ENCODE measurements around the gene WBP11. TPM values are rescaled to one million over a fixed set of nuclear protein-coding genes. Genes with fewer than 3 reads are reported as not detected.

WBP11 gene
- total RNA-seq, 1 donor = 6.5 TPM

DNA sequence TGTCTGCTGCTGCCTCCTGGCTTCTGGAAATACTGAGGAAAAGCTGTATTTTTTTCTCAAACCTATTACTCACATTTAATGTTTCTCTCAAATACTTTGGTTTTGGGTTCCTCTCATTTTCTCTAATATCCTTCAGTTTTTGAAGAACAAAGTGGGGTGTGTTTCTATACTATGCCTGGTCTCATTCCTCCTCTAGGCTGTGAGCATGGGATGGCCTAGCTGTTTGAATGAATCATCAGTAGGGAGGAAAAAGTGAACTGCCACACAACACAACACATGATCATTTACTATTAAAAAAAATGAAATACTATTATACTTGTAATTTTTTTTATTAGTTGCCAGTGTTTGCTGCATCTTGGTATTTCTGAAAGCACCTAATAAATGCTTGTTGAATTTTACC lies 22.0 kb upstream of the WBP11 start:
- DNase-seq (ENCODE audit: low read depth in 2 of 3, low spot score in 2 of 3) = no peak

DNA sequence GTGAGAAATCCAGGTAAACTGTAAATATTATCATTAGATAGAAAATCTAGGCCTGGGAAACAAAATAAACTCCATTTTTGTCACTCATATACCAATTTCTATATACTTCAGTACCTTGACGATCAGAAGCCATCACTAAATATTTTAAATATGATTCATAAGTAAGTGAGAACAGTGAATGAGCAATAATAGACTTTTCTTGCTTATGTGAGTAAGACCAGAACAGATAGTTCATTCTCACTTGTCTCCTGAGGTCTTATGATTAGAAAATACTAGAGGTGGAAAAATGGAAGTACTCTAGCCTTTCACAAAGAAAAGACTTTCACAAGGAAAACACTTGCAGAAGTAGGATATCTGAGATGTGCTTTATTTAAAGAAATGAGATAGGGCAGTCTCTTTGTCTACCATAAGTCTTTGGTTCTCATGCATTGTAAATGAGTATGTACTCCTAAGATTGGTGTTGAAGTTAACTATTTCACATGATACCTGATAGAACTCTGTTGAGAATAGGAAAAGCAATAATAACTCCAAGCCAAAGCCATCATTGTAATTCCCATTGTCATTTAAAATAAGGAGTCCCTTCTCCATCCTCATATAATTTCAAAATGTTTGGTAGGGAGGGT lies 20.8 kb upstream of the WBP11 start:
- DNase-seq (ENCODE audit: low read depth in 2 of 3, low spot score in 2 of 3) = no peak

DNA sequence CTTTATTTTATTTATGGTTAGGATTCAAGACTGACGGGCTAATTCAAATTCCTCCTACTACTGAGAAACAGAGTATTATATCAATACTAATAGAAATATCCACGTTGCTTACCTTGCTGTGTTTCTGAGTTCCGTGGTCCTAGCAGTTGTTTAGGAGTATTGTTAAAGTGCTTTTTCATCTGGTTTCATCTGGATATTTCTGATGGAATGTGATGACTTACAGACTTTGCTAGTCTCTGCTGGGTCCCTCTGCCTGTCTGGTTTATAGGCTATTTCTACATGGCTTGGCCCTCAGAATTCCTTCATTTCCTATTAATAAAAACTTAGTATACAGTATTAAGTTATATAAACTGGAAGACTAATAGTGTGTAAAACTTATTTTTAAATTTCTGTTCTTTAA lies 10.7 kb upstream of the WBP11 start, which contains the start of gene SMCO3:
Gene SMCO3, minus strand, starts transcription at position 169 of the 400 bp plus-strand sequence. CDS start 7,502 bp downstream, outside the sequence.
- no peak for DNase-seq (ENCODE audit: low read depth in 2 of 3, low spot score in 2 of 3)

DNA sequence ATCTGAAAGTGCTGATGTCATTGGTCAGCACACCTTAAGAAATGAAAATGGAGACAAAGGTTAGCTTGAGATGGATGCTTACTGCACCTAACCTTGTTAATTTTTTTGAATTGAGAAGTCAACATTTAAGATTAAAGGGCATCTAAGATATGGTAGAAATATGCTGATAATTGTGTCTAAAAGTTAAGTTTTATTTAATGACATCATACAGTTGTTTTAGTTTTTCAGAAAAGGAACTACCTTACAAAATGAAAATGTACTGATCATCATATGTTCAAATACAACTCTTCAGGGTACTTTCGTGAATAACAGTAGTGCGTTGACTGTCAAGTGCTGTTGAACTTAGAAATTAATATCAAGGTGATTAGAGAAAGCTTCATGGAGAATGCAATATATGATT lies 8.2 kb upstream of the WBP11 start:
- no peak for DNase-seq (ENCODE audit: low read depth in 2 of 3, low spot score in 2 of 3)

DNA sequence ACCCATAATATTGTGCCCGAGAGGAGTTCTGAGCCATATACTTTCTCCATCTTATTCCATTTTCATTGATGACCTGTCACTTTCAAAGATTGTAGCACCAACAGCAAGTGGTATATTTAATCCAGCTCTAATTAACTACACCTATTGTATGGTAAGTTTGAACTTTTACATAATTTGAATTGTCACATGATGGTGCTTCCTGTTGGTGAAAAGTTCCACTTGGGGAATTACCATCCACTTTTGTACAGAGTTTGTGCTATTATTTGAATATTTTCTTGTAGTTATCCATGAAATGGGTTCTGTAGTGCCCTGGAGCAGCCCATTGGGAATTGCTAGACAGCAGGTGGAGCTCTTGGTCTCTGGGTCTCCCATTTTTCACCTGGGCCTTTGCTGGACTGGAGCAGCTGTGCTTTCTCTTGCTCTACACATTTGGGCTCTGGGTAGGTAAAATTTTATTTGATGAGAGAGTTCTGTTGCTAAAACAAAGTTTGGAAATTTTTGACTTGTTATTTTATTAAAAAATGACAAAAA lies 7.7 kb upstream of the WBP11 start:
- DNase-seq (ENCODE audit: low read depth in 2 of 3, low spot score in 2 of 3) = no peak

DNA sequence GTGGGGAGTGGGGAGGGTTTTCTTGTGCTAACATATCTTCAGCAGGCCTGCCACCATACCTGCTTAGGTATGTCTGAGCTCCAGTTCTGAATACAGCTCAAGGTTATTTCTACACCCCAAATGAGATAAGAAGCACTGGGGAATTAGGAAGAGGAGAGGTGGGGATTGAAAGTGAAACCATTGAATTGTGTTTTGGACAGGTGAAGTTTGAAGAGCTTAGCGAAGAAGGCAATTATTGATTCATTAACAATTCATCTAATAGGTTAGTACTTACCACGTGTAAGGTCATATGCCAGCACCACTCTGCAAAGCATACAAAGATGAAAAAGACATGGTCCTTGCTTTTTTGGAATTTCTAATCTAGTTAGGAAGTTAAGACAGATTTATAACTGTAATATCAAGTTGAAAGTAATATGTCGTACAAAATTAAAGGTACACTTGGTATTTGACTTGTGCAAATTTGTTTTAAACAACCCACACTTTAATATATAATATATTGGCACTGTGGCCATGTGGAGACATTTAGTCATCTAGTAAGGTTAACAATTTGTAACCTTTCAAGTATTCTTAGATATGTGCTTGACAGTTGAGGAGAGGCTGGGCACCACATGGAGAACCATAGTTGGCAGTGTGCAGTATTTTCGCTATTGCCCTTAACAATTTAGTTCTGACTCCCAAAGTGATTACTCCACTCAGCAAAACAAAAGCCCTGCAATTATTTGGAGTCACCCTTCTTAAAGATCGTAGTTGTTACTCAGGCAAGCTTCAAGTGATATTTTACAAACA lies 7.1 kb upstream of the WBP11 start:
- no peak for DNase-seq (ENCODE audit: low read depth in 2 of 3, low spot score in 2 of 3)

DNA sequence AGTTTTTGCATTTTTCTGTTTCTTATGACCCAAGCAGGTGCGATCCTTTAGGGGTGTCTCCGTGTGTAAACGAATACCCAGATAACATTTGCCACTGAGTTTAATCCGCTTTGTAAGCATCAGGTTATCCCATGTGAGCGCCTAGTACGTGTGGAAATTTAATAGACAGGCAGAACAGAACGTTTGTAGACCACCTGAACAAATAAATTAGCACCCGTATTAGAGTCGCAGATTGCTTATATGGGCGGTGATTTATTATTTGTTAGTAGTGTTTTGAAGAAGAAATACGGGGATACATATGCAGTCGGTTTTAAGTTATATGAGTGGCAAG lies 517 bp upstream of the WBP11 start:
- no peak for DNase-seq (ENCODE audit: low read depth in 2 of 3, low spot score in 2 of 3)

DNA sequence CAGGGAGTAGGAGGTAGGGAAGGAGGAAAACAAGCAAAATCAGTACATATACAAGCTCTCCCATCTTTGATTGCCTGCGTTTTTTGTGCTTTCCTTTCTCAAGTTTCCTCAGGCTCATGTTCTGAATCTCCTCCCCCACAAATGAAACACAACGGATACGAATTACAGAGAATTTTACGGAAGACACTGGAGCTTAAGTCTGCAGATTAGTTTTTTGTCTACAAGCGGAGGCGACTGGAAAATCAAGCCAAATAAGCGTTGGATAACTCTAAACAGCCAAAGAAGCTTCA lies 612 bp downstream of the WBP11 start:
- peak in 1 of 3 donors; percentile 41 for DNase-seq (ENCODE audit: low read depth in 2 of 3, low spot score in 2 of 3)

DNA sequence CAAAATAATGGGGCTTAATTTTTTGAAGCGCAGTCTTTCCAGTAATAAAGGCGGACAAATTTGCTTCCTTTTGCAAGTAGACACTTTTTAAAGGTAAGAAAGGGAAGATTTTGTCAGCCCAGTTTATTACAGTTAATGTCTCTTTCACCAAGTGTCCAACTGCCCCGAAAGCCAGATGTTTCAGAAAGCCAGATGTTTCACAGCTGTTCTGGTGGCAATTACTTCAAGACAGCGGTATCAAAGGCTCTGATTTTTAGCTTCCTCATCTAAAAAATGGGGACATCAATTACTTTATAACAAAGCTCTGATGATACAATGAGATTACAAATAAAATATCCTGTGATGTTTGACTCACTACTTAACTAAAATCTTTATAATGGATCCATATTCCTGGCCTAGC lies 1.0 kb downstream of the WBP11 start:
- no peak for DNase-seq (ENCODE audit: low read depth in 2 of 3, low spot score in 2 of 3)

DNA sequence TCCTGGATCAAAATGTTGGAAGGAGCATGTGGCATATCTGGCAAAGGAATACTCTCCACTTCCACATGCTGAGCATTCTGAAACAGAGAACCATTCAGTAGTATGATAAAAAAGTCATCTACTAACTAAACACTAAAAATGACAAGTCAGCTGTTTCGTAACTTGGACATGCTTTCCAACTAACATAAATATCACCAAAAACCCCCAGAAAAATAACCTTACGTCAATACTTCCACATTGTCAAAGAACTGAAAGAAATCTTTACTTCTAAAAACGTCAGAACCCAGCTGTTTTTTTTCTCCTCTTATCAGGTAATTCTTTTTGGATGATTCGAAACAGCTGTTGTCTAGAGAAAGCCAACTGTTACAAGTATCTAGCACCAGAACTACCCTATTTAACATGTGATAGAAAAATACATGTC lies 8.2 kb downstream of the WBP11 start:
- DNase-seq (ENCODE audit: low read depth in 2 of 3, low spot score in 2 of 3) = no peak

DNA sequence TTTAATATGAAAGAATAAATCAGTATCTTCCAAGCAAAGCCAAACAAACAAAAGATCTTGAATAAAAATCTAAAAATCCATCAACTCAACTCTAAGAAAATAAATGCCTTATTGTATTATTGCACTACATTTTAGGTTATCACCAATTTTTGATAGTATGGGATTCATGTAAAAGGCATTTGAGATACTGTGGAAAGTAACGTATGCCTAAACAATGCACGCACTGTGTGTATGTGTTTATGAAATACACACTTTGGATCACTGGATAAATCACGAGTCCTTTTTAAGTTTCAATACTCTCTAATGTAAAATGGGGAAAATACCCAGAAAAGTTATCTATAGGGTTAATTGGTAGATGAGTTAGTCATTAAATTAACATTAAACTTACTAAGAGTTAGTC lies 17.7 kb downstream of the WBP11 start:
- no peak for DNase-seq (ENCODE audit: low read depth in 2 of 3, low spot score in 2 of 3)

DNA sequence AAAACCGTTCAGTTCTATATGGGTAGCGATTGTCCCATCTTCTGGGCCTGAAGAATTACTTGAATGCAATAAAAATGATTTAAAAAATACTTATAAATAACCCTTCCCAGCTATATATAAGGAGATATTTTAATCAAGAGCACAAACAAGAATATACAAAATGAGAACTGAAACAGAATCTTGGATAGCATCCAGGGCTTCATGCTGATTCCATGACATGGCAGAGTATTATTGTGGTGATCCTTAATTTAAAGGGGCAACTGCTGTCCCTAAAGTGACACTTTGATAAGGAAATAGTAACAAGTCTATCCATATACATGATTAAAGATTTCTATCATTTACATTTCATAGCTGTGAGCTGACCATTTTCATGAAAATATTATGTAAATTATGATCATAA lies 18.8 kb downstream of the WBP11 start:
- DNase-seq (ENCODE audit: low read depth in 2 of 3, low spot score in 2 of 3) = no peak

DNA sequence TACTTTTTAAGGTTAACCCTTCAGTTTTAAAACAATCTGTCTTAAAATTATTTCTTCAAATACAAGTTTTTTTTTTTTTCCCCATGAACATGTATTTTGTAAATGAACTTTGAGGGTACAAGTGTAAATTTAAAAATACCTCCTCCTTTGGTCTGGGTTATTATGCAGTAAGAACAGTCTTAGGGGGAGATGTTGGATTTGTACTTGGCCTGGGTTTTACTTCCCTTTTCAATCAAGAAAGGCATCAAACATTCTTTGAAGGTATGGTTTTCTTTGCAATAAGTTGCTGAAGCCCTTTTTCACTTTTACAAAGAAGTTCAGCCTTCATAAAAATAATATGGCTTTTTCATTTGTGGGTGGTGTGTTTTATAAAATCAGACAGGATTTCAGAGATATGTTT lies 20.5 kb downstream of the WBP11 start:
- DNase-seq (ENCODE audit: low read depth in 2 of 3, low spot score in 2 of 3) = no peak

DNA sequence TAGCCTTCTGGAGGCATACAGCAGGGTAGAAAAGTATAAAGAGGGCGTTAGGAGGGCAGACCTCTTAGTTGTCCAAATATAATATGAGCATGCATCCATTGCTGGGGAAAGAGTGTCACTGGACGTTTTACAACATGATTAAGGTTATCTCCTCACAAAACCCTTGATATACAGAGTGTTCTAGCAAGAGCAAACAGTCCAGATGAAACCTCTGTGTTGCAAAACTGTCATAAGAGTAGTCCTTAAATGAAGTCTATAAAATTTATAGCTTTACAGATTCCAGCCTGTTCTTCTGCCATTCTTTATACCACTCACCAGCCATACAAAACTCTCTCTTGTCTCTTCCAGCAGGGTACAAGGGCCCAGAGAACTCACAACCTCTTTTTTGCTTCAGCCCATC lies 21.7 kb downstream of the WBP11 start:
- no peak for DNase-seq (ENCODE audit: low read depth in 2 of 3, low spot score in 2 of 3)

DNA sequence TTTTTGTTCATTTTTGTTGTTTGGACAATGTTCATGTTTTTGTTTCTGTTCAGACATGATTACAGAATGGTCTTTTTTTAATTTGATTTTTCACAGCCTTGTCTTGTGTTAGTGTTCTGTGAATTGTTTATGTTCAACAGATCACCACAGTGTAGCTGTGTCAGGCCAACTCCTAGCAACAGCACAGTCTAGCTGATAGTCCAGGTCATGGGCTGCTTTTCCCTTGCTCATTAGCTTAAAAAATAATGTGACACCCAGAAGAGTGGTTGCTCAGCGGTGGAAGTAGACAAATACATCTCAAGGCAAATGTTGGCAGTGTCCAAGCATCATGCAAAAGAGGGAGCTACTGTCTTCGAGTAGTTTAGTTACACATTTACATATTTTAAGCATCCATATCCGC lies 22.4 kb downstream of the WBP11 start:
- DNase-seq (ENCODE audit: low read depth in 2 of 3, low spot score in 2 of 3) = no peak

DNA sequence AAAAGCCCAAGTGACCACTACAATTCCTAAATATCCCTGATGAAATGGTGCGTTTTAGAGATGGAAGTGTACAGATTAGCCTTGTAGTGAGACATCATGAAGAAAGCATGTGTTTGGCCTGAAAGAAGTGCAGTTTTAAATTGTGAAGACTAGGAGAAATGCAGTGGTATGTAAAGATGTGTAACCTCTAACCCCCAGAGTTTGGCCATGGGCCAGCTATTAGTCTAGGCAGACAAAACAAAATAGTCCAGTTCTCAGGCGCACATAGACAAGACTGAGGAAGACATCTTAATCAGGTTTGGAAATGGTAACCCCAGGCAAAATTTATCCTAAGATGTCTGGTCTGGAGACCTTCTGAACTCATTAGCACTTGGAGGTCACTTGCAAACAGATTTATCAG lies 23.4 kb downstream of the WBP11 start:
- DNase-seq (ENCODE audit: low read depth in 2 of 3, low spot score in 2 of 3) = no peak

DNA sequence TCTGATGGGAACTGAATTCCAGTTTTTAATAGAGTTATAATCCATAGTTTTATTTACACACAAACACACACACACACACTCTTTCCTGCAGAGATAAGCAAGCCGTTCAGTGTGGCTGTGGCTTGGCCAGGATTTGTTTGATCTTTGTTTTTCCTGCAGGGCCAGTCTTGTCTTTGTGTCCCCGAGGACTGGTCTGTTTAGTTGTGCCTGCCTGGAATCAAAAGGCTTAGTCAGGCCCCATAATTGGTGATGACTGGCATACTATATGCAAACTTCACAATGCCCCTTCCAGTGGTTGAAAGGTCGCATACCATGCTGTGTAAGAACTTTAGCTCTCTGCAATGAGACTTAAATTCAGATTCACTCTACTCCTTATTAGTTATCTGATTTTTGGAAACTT lies 26.0 kb downstream of the WBP11 start:
- no peak for DNase-seq (ENCODE audit: low read depth in 2 of 3, low spot score in 2 of 3)

DNA sequence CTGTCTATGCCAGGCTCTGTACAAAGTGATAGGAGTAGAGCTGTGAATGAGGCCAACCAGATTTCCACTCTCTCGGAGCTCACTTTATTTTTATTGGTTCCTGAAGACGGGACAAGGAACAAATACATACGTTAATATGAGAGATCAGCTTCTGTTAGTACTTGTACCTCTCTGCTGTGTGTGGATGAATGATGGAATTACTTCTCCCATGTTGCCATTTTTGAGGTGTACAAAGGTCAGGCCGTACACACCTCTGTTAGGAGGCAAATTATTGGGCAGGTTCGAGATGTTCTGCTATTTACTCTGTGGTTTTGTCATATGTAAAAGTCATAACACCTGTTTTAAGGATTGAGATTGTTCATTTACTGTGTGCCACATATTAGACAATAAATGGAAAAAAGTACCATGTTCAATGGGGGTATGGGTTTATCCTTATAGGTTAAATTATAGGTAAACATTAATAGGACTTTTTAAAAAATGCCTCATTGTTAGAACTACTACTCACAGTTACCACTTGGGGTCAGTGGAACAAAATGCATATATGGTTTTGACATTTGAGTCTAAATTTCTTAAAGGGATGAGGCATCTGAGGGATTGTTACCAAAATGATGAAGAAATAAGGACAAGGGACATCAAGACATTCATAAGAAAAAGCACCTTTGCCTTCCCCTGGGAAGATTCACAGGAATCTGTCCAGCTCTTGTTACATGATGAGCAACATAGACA lies 26.9 kb downstream of the WBP11 start:
- DNase-seq (ENCODE audit: low read depth in 2 of 3, low spot score in 2 of 3) = peak in 1 of 3 donors; percentile 36

DNA sequence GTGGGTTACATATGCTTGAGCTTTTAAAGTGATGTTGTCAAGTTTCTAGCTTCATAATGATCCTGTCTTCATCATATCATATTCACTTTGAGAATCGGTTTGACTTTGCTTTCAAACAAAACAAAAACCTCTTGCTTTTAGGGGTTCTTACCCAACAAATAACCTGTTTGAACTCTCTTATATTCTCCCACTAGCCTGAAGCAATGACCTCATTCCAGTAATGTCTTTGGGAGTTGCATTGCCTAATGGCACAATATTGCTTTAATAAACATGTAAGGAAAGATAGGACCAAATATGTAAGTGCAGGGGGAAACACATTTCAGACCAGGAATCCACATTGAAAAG lies 27.7 kb downstream of the WBP11 start:
- no peak for DNase-seq (ENCODE audit: low read depth in 2 of 3, low spot score in 2 of 3)

DNA sequence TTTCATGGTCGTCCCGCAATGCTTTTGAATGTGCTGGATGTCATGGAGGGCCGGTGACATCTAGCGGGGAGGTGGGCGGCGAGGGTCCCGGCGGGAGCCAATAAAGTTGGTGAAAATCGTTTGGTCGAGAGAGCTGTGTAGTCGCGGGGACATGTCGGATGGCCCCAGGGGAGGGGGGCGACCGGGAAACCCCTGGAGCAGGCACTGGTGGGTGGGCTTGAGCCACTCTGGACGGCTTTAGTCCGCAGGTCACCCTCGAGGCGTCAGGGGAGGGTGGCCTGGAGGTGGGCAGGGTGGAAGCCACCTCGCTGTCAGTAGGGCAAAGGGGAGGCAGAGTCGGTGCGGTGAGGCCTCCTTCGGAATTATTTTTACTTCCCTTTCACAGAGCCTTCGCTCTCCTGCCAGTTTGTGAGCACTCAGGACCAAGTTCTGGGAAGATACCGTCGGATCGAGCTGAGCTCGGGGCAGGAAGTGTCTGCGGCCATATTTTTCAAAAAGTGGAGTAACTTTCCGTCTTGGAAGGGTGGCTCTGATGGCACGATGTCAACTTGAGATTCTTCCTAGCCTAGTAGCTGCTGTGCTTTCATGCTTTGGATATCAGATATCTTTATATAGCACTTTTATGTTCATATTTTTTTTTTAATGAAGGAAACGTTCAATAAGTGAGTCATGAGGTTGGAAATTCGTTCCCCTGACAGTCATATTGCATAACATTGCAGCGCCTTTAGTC lies 28.2 kb downstream of the WBP11 start:
- DNase-seq (ENCODE audit: low read depth in 2 of 3, low spot score in 2 of 3) = peak in 2 of 3 donors; percentile 42

Measured in hematopoietic multipotent progenitor cell (in vitro differentiated cells).